Parathyroid adenoma (tissue), 2 donors: ENCODE data around the gene ETS1.

Experiments
- H2AFZ ChIP-seq: fragments of 300-600 bp; sonication (generic); one replicate; pipeline ENCODE4 v1.7.0; 2017; ENCODE audit warnings: antibody characterized with exemption, mild to moderate bottlenecking
- H3K27ac ChIP-seq: fragments of 300-600 bp; sonication (generic); one replicate; pipeline ENCODE4 v1.7.0; 2017
- H3K27me3 ChIP-seq: fragments of 300-600 bp; sonication (generic); one replicate; pipeline ENCODE4 v1.7.0; 2017; ENCODE audit warnings: low read length; ENCODE audit not compliant: control insufficient read depth, insufficient read depth
- H3K36me3 ChIP-seq: fragments of 300-600 bp; sonication (generic); one replicate; pipeline ENCODE4 v1.7.0; 2017; ENCODE audit warnings: low read length; ENCODE audit not compliant: control insufficient read depth, insufficient read depth
- H3K4me1 ChIP-seq: fragments of 300-600 bp; sonication (generic); one replicate; pipeline ENCODE4 v1.7.0; 2017; ENCODE audit warnings: control low read depth
- H3K4me2 ChIP-seq: fragments of 300-600 bp; sonication (generic); one replicate; pipeline ENCODE4 v1.7.0; 2017; ENCODE audit warnings: low read length
- H3K4me3 ChIP-seq: fragments of 300-600 bp; sonication (generic); one replicate; pipeline ENCODE4 v1.7.0; 2017; ENCODE audit warnings: low read depth, low read length
- H3K79me2 ChIP-seq: fragments of 300-600 bp; sonication (generic); one replicate; pipeline ENCODE4 v1.7.0; 2017; ENCODE audit warnings: control low read depth
- H3K9ac ChIP-seq: fragments of 300-600 bp; sonication (generic); one replicate; pipeline ENCODE4 v1.7.0; 2017; ENCODE audit warnings: mild to moderate bottlenecking
- H3K9me3 ChIP-seq: fragments of 300-600 bp; sonication (generic); one replicate; pipeline ENCODE4 v1.7.0; 2017; ENCODE audit warnings: low read length; ENCODE audit not compliant: control insufficient read depth
- TF ChIP-seq, protein P1 (sequence below): fragments of 300-600 bp; sonication (generic); IDR thresholded peaks from one replicate; pipeline ENCODE4 v1.7.0; 2017; ENCODE audit warnings: antibody characterized with exemption, mild to moderate bottlenecking
- donor health status: primary hyperparathyroidism.

Gene ETS1, protein sequence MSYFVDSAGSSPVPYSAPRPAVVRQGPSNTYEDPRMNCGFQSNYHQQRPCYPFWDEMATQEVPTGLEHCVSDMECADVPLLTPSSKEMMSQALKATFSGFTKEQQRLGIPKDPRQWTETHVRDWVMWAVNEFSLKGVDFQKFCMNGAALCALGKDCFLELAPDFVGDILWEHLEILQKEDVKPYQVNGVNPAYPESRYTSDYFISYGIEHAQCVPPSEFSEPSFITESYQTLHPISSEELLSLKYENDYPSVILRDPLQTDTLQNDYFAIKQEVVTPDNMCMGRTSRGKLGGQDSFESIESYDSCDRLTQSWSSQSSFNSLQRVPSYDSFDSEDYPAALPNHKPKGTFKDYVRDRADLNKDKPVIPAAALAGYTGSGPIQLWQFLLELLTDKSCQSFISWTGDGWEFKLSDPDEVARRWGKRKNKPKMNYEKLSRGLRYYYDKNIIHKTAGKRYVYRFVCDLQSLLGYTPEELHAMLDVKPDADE

DNA sequence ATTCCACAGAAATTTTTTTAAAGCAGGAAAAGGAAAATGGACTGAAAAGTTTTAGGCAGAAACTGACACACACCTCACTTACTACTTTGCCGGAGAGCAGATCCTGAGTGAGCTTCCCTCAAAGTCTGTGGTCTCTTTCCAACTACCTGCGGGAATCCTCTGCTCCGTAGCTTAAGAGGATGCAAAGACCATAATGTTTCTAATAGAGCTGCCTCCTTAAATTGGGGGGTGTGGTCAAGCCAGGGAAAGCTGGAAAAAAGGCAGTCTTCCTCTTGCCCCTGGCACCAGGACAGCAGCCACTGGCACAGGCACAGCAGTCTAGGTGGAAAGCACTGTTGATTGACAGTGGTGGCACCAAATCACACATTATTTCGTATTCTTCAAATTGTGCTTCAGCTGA, at the start of gene ETS1:
ETS1 (minus strand) TSS at position 144 of the 400 bp plus-strand sequence. CDS start 14,428 bp downstream, outside the sequence.
- Histone ChIP-seq H3K9me3 (no peaks in the 10 kb centered on the region), H3K4me2 (peak within 1 kb of the TSS; percentile 58), H2AFZ (no peak within 1 kb of the TSS), H3K27ac (peak within 1 kb of the TSS; percentile 47), H3K4me1 (no peaks in the 10 kb centered on the region), H3K4me3 (peak within 1 kb of the TSS; percentile 57), H3K27me3 (no peaks in the 10 kb centered on the region), H3K9ac (no peak within 1 kb of the TSS), H3K36me3 (no peaks in the 10 kb centered on the region), H3K79me2 (no peaks in the 10 kb centered on the region)
- TF ChIP-seq, protein P1, sequence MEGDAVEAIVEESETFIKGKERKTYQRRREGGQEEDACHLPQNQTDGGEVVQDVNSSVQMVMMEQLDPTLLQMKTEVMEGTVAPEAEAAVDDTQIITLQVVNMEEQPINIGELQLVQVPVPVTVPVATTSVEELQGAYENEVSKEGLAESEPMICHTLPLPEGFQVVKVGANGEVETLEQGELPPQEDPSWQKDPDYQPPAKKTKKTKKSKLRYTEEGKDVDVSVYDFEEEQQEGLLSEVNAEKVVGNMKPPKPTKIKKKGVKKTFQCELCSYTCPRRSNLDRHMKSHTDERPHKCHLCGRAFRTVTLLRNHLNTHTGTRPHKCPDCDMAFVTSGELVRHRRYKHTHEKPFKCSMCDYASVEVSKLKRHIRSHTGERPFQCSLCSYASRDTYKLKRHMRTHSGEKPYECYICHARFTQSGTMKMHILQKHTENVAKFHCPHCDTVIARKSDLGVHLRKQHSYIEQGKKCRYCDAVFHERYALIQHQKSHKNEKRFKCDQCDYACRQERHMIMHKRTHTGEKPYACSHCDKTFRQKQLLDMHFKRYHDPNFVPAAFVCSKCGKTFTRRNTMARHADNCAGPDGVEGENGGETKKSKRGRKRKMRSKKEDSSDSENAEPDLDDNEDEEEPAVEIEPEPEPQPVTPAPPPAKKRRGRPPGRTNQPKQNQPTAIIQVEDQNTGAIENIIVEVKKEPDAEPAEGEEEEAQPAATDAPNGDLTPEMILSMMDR: no peak

DNA sequence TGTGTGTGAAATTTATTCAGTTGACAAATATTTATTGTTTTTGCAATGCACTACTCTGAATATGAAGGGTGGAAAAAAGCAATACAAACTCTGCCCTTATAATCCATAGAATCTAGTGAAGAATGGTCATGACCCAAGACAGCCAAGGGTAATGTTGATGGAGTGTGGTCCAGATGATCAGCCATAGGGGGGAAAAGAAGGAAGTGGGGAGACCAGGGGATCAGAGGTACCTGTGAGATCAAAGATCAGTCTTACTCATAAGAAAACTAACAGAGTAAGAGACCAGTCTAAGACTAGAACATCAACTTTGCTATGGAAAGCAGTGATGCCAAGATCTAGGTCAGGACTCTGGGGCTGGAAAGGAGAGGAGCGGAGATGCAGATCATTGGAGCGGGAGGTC, 47.0 kb upstream of the ETS1 start:
- H3K4me2 ChIP-seq: no peak overlapping the region
- H3K9ac ChIP-seq: no peak overlapping the region
- no peak overlapping the region for H3K4me3 ChIP-seq
- TF ChIP-seq, protein P1: no peak
- no peak overlapping the region for H3K27ac ChIP-seq
- H3K9me3 ChIP-seq: no peaks in the 10 kb centered on the region
- no peaks in the 10 kb centered on the region for H3K36me3 ChIP-seq
- no peaks in the 10 kb centered on the region for H3K27me3 ChIP-seq
- H3K4me1 ChIP-seq: no peaks in the 10 kb centered on the region
- no peaks in the 10 kb centered on the region for H3K79me2 ChIP-seq
- H2AFZ ChIP-seq: no peak overlapping the region

DNA sequence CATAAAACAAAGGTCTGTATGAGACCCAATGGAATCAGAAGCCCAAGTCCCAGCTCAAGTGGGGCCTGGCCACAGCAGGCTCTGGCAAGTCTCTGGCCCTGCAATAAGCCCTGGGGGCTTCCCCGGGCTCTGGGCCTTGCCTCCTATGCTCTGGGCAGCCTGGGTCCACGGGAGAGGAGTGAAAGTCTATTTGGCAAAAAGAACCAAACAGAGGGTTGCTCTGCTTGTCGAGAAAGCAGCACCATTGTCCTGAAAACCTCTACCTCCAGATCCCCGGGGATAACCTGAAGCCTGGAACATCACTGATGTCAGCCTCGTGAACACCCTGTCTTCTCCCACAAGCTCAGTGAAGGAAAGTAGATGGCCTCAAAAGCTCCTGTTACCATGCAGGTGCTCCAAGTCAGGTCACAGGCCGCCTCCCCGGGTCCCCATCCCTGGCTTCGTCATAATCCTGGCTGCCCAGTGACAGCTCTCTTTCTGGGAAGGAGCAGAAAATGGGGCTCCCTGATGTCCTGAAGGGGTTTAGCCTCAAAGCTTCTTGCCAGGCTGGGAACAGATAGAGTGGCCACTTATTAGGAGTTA, 46.1 kb upstream of the ETS1 start:
- no peak overlapping the region for H2AFZ ChIP-seq
- no peak overlapping the region for H3K4me2 ChIP-seq
- no peak overlapping the region for H3K9ac ChIP-seq
- H3K4me1 ChIP-seq: no peaks in the 10 kb centered on the region
- no peak overlapping the region for H3K4me3 ChIP-seq
- no peaks in the 10 kb centered on the region for H3K9me3 ChIP-seq
- no peak overlapping the region for H3K27ac ChIP-seq
- TF ChIP-seq, protein P1: no peak
- no peaks in the 10 kb centered on the region for H3K36me3 ChIP-seq
- H3K27me3 ChIP-seq: no peaks in the 10 kb centered on the region
- H3K79me2 ChIP-seq: no peaks in the 10 kb centered on the region

DNA sequence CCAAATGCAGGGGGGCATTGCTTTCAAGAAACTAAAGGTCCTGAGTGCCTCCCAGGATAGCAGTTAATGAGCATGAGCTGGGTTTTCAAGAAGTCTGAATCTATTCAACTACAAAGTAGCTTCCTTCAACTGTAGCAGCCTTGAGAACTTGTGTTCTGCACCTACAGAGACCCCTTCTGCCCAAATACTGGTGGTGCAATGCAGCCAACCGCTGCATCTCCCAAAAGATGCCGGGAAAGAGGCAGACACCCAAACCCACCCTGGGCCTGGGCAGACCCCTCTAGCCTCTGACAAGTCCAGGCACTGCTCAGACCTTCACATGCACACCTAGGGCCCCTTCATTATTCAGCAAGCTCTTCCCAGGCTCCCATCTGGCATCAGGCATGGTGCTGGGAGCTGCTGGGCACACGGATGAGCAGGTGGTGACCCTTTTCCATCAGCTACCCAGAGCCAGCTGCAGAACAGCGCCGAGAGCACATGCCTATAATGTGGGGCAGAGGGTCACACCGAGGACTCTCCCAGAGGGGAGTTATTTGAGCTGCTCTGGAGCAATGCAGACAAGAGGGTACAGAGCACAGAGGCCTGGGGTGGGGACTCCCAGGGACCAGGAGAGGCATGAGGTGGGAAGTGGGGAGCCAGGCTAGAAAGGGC, 44.9 kb upstream of the ETS1 start:
- Histone ChIP-seq H3K79me2 (no peaks in the 10 kb centered on the region), H3K4me2 (no peak overlapping the region), H3K27me3 (no peaks in the 10 kb centered on the region), H3K27ac (no peak overlapping the region), H2AFZ (no peak overlapping the region), H3K4me3 (no peak overlapping the region), H3K9me3 (no peaks in the 10 kb centered on the region), H3K36me3 (no peaks in the 10 kb centered on the region), H3K4me1 (no peaks in the 10 kb centered on the region), H3K9ac (no peak overlapping the region)
- TF ChIP-seq, protein P1: peak; percentile 45
